Measurements from ENCODE around the gene COL18A1. TPM values are rescaled to one million over a fixed set of nuclear protein-coding genes. Genes with fewer than 3 reads are reported as not detected.

Gene COL18A1
- polyA plus RNA-seq, 1 of the 3 experiments (the other 2 are of a cell fraction), result 118 TPM

DNA sequence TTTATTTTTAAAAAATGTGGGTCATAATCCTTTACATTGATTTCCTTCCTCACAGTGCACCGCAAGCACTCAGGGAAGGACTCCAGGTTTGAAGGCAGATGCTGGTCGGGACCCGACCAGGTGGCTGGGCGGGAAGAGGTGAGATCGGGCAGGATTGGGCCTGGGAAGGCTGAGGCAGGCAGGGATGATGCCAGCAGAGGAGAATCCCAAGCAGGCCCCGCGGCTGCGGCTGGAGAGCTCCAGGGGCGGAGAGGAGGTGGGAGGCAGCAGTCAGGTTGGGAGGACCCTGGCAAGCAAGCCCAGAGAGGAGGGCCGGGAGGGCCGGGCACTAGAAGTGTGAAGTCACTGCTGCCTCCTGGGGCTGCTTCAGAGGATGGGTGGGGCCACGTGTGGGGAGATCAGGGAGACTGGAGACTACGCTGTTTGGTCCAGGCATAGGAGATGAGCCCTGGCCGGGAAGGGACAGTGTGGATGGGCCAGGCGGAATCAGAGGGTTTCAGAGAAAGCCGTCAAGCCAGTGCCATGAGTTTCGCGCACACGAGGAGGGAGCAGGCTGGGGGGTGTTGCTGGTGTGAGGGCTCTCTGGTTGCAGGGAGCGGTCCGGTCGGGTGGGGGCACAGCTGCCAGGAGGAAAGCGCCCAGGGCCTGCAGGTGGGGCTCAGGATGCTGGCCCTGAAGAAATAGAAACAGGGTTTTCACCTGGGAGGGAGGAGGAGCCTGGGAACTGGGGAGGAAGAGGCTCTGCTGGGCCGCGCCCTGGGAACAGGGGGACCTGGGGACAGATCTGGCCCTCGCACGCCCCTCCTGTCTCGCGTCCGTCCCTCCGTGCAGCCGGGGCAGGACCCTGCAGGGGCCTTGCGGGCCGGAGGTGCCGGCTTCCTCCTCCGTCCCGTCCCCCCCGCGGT is 888 bp upstream of the COL18A1 start:
- Histone ChIP-seq H3K9me3 (peaks cover 8% of the 10 kb centered on the region), H4K20me1 (ENCODE audit: insufficient read depth) (peaks cover 29% of the 10 kb centered on the region), H2AFZ (ENCODE audit: low read depth) (peak overlapping the region; percentile 76), H3K4me2 (peak overlapping the region; percentile 79), H3K36me3 (replicated peaks in 1 of 2; ENCODE audit: control insufficient read depth in 1 of 2, insufficient read depth in 2 of 2, low read length in 1 of 2) (peaks cover 3 to 6% of the 10 kb centered on the region in 2 experiments), H3F3A (replicated peaks; ENCODE audit: insufficient read depth) (peaks cover 5% of the 10 kb centered on the region), H3K4me3 (ENCODE audit: low read depth in 2 of 2, low read length in 1 of 2) (peak overlapping the region; percentile 43 to 54), H3K9me2 (no peaks in the 10 kb centered on the region), H3K79me2 (ENCODE audit: insufficient read depth) (peaks cover 36% of the 10 kb centered on the region), H3K27me3 (ENCODE audit: insufficient read depth) (no peaks in the 10 kb centered on the region), H3K27ac (ENCODE audit: low read depth in 2 of 2, low read length in 1 of 2) (no peak overlapping the region), H3K9ac (peak overlapping the region; percentile 53; the same call in 1 of the 2 replicates), H3K4me1 (ENCODE audit: control insufficient read depth in 1 of 2, insufficient read depth in 2 of 2, low read depth in 1 of 2, low read length in 1 of 2) (peaks cover 6 to 31% of the 10 kb centered on the region in 2 experiments; a peak in 1 of 4 replicates)
- POLR2A ChIA-PET, result no interaction called here
- DNase-seq, result no peak
- CTCF ChIA-PET, result interaction anchor here (0.6 to 1.0 kb wide), 2 partner anchors 8 to 27 kb away, joined by 3 to 5 read pairs; no protein-coding TSS in a partner anchor
- TF ChIP-seq FOSL2 (IDR thresholded peaks at IDR 0.05; ENCODE audit: borderline replicate concordance, low read depth) (no peak), FOXM1 (IDR thresholded peaks at IDR 0.05; ENCODE audit: low read depth) (no peak), USF2 (IDR thresholded peaks at IDR 0.05; ENCODE audit: borderline replicate concordance, low read depth, low read length) (no peak), YY1 (IDR thresholded peaks at IDR 0.05; ENCODE audit: low read depth) (no peak), NFIC (IDR thresholded peaks at IDR 0.05; ENCODE audit: borderline replicate concordance) (no peak)
- TF ChIP-seq, protein P1, sequence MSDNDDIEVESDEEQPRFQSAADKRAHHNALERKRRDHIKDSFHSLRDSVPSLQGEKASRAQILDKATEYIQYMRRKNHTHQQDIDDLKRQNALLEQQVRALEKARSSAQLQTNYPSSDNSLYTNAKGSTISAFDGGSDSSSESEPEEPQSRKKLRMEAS (IDR thresholded peaks at IDR 0.05; ENCODE audit: low read depth), result no peak
- 54% methylated on average over 30 of the region's 39 CpGs for WGBS (ENCODE audit: low lambda C conversion rate)

DNA sequence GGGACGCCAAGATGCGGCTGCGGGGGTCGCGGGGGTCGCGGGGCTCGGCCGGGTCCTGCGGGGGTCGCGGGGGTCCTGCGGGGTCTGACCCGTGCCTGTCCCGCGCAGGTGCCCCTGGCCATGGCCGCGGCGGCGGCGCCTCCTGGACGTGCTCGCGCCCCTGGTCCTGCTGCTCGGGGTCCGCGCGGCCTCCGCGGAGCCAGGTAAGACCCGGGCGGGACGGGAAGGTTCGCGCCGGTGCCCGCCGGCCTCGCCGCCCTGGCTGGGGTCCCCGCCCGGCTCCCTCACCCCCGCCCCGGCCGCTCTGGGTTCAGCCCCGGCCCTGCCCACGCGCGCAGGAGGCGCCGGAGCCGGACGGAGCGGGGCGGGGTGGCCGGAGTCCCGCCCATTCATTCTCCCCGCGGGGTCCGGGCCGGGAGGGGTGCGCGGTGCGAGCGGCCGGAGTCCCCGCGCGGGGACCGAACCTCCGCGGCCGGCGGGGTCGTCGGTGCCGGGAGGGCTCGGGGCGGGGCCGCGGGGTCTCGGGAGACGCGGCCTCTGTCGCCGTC is 380 bp downstream of the COL18A1 start:
- no peaks in the 10 kb centered on the region for H3K27me3 ChIP-seq (ENCODE audit: insufficient read depth)
- H3K27ac ChIP-seq (ENCODE audit: low read depth in 2 of 2, low read length in 1 of 2), result peak overlapping the region; percentile 48 to 58; a peak in 2 of 4 replicates
- CTCF ChIA-PET, result no interaction called here
- peaks cover 5 to 6% of the 10 kb centered on the region in 2 experiments for H3K36me3 ChIP-seq (replicated peaks in 1 of 2; ENCODE audit: control insufficient read depth in 1 of 2, insufficient read depth in 2 of 2, low read length in 1 of 2)
- H3F3A ChIP-seq (replicated peaks; ENCODE audit: insufficient read depth), result peaks cover 5% of the 10 kb centered on the region
- DNase-seq, result peak; percentile 89
- peak overlapping the region; percentile 73; the same call in 1 of the 2 replicates for H3K9ac ChIP-seq
- H2AFZ ChIP-seq (ENCODE audit: low read depth), result no peak overlapping the region
- 5% methylated on average over 4 of the region's 86 CpGs for WGBS (ENCODE audit: low lambda C conversion rate)
- H3K9me3 ChIP-seq, result peaks cover 8% of the 10 kb centered on the region
- TF ChIP-seq, protein P2, sequence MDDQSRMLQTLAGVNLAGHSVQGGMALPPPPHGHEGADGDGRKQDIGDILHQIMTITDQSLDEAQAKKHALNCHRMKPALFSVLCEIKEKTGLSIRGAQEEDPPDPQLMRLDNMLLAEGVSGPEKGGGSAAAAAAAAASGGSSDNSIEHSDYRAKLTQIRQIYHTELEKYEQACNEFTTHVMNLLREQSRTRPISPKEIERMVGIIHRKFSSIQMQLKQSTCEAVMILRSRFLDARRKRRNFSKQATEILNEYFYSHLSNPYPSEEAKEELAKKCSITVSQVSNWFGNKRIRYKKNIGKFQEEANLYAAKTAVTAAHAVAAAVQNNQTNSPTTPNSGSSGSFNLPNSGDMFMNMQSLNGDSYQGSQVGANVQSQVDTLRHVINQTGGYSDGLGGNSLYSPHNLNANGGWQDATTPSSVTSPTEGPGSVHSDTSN (IDR thresholded peaks at IDR 0.05), result peak; percentile 39; the same call in 1 of the 2 replicates
- TF ChIP-seq TAF1 (IDR thresholded peaks at IDR 0.05; ENCODE audit: borderline replicate concordance, low read depth, low read length) (no peak), ELF1 (IDR thresholded peaks at IDR 0.05) (no peak), EZH2phosphoT487 (IDR thresholded peaks at IDR 0.05; ENCODE audit: borderline replicate concordance, low read depth) (no peak), TEAD4 (IDR thresholded peaks at IDR 0.05; ENCODE audit: borderline replicate concordance, insufficient read depth) (no peak)
- peaks cover 42% of the 10 kb centered on the region for H4K20me1 ChIP-seq (ENCODE audit: insufficient read depth)
- peak overlapping the region; percentile 99; the same call in 1 of the 2 replicates for H3K4me2 ChIP-seq
- H3K4me3 ChIP-seq (ENCODE audit: low read depth in 2 of 2, low read length in 1 of 2), result peak overlapping the region; percentile 67 to 77
- H3K4me1 ChIP-seq (ENCODE audit: control insufficient read depth in 1 of 2, insufficient read depth in 2 of 2, low read depth in 1 of 2, low read length in 1 of 2), result peaks cover 6 to 40% of the 10 kb centered on the region in 2 experiments; a peak in 1 of 4 replicates
- H3K79me2 ChIP-seq (ENCODE audit: insufficient read depth), result peaks cover 49% of the 10 kb centered on the region
- POLR2A ChIA-PET, result no interaction called here
- H3K9me2 ChIP-seq, result no peaks in the 10 kb centered on the region
